Stimulated activated CD4-positive, alpha-beta T cell treated with anti-CD3 and anti-CD28 coated beads, Interleukin-2, amount 100 ng/mL, for 24 hours (primary cell): Measurements from ENCODE around the gene GXYLT2.

ENCODE experiments used
- DNase-seq, 2 donors: peaks; one replicate each; pipeline ENCODE4 v3.0.0-alpha.2; 2020

Gene GXYLT2

GRCh38 chr3:73021301-73021835, 133.5 kb downstream of the GXYLT2 start:
- DNase-seq: no peak

GRCh38 chr3:73024836-73025235, 137.0 kb downstream of the GXYLT2 start:
- no peak for DNase-seq

- no peak for DNase-seq
Measured at GRCh38 chr3:73026111-73026759, 138.4 kb downstream of the GXYLT2 start.
